Pons (tissue), 1 donor: Measurements from ENCODE around the gene CNTNAP4.

ENCODE experiments used
- DNase-seq: peaks from one replicate; pipeline ENCODE4 v3.0.0-alpha.2; 2016; ENCODE audit warnings: low spot score

CNTNAP4 gene

GRCh38 chr16:76583945-76584344, 306.7 kb downstream of the CNTNAP4 start:
- peak; percentile 6 for DNase-seq

GRCh38 chr16:76598498-76598897, 321.3 kb downstream of the CNTNAP4 start:
- no peak for DNase-seq

GRCh38 chr16:76607317-76607716, 330.1 kb downstream of the CNTNAP4 start:
- DNase-seq, result no peak
